GM13976 (cell line): Measurements from ENCODE around the gene DNASE2.
"Not testable (repeated sequence)": the region's sequence is repeated elsewhere in the genome, so short reads cannot be mapped to it uniquely, and the experiment has no call there.

ENCODE experiments used
- DNase-seq: peaks from one replicate; pipeline ENCODE4 v3.0.0; 2012; ENCODE audit warnings: low spot score
- CTCF ChIP-seq: IDR thresholded peaks from 2 replicates; pipeline ENCODE4 v1.5.1; 2012; ENCODE audit warnings: borderline replicate concordance, mild to moderate bottlenecking; ENCODE audit not compliant: insufficient read depth; ENCODE audit errors: extremely low read depth, missing control alignments, control extremely low read depth
- in situ Hi-C: fragments of 300-500 bp; cut with MboI; formaldehyde crosslinking; loops from one replicate; pipeline ENCODE4 v1.12.0; 2022; ENCODE audit warnings: low sequenced_read_pairs, mixed read lengths, inconsistent platforms; ENCODE audit not compliant: unreplicated experiment

The DNASE2 gene

GRCh38 chr19:12893582-12893981 is 12.3 kb upstream of the DNASE2 start:
- DNase-seq: no peak
- in situ Hi-C loops: no loop called here

GRCh38 chr19:12891553-12892021 is 10.3 kb upstream of the DNASE2 start:
- in situ Hi-C loops: no loop called here
- no peak for TF ChIP-seq CTCF
- no peak for DNase-seq

More at GRCh38 chr19:12893582-12893981, 12.3 kb upstream of the DNASE2 start:
- no peak for TF ChIP-seq CTCF

DNA sequence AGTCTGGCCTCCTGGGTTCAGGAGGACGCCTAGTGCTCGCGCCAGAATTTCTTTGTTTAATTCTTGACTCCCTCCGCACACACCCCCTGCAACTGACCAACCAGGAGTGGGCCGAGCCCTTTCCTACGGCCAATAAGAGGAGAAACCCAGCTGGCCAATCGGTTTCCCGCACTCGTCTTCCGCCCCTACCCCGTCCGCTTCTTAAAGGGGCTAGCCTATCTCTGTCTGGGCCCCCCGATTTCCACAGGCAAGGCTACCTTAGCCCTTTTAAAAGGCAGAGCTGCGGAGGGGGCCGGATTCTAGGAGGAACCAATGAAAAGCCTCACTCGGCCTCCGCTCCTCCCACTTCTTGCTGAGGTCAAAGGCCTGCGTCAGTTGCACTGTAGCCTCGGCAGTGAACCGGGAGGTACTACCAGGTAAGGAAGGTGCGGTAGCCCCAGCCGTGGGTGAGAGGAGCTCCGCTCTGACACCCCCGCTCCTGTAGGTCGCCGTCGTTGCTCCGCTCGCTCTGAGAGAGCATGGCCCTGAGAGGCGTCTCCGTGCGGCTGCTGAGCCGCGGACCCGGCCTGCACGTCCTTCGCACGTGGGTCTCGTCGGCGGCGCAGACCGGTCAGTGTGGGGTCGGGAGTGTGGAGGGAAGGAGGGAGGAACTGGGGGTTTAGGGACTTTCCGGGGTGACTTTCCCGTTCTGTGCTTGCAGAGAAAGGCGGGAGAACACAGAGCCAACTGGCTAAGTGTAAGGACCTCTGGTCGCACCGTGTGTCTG is 9.7 kb upstream of the DNASE2 start, which contains the start of gene GCDH:
Gene GCDH (plus strand): TSS at position 374 of the 766 bp plus-strand sequence. CDS start 145 bp downstream, at position 519.
- in situ Hi-C loops: no loop called here
- no peak for TF ChIP-seq CTCF
- peak; percentile 97 for DNase-seq

DNA sequence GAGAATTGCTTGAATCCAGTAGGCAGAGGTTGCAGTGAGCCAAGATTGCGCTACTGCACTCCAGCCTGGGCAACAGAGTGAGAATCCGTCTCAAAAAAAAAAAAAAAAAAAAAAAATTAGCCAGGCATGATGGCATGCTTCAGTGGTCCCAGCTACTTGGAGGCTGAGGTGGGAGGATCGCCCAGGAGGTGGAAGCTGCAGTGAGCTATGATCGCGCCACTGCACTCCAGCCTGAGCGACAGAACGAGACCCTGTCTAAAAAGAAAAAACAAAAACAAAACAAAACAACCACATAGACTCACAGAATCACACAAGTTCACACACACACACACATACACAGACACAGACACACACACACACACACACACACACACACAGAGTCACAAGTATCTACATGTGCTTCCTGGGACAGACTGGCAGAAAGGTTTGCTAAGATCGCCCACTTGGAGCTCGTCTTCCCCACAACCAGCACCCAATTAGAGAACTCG is 9.1 kb upstream of the DNASE2 start:
- DNase-seq, in situ Hi-C loops: not testable (repeated sequence)

DNA sequence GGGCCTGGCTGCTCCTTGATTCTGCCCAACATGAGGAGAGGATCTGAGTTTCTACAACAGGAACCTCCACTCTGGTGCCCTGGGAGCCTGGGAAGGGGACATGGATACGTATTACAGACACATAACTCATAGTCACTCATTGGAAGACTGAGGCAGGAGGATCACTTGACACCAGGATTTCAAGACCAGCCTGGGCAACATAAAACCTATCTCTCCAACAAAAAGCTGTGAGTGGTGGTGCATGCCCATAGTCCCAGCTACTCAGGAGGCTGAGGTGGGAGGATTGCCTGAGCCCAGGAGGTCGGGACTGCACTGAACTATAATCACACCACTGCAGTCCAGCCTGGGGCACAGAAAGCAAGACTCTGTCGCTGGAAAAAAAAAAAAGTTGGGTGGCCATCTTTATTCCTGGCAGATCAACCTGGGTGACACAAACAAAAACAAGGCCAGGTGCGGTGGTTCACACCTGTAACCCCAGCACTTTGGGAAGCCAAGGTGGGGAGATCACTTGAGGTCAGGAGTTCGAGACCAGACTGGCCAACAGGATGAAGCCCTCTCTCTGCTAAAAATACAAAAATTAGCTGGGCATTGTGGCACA is 6.9 kb upstream of the DNASE2 start:
- DNase-seq: no peak
- in situ Hi-C loops: no loop called here
- no peak for TF ChIP-seq CTCF

- no peak for TF ChIP-seq CTCF
- in situ Hi-C loops: no loop called here
- no peak for DNase-seq
These were observed 5.9 kb upstream of the DNASE2 start, which contains the start of gene KLF1 for GRCh38 chr19:12886969-12887747. TSS of gene KLF1 (minus strand) at chr19:12887201. CDS start at chr19:12887140, 61 bp downstream.
